ENCODE measurements around the gene MYO19. TPM values are rescaled to one million over a fixed set of nuclear protein-coding genes. Genes with fewer than 3 reads are reported as not detected.

Gene MYO19
- total and polyA plus RNA-seq, 9 of the 15 experiments (the other 6 are each of a cell fraction or from before 2014, with no cell fraction given) = 21.6 to 176 (median 129) TPM

- peaks cover 41% of the 10 kb centered on the region for H3K36me3 ChIP-seq (ENCODE audit: control insufficient read depth, insufficient read depth, low read length)
- no TSS peak for BruUV-seq (replicated peaks)
- H3K9me1 ChIP-seq (ENCODE audit: control insufficient read depth, insufficient read depth, low read length) = no peaks in the 10 kb centered on the region
- peaks cover 64% of the 10 kb centered on the region for H3K79me2 ChIP-seq (ENCODE audit: control insufficient read depth, insufficient read depth, low read length)
- H3K27ac ChIP-seq (ENCODE audit: extremely low read depth, low read depth, low read length) = no peak overlapping the region
- no peaks in the 10 kb centered on the region for H3K27me3 ChIP-seq (ENCODE audit: control insufficient read depth in 2 of 2, insufficient read depth in 2 of 2, low read length in 2 of 2)
- DNase-seq (ENCODE audit: extremely low read depth in 1 of 4, low spot score in 3 of 4) (no peak), FAIRE-seq (no peak), ATAC-seq (no peak)
- H4K20me1 ChIP-seq (replicated peaks; ENCODE audit: control insufficient read depth, insufficient read depth, low read length) = peaks cover 4% of the 10 kb centered on the region; the same call in 1 of the 2 replicates
- intact Hi-C loops (cut with micrococcal nuclease) = loop anchor here (10.0 kb wide), 1 partner anchor 182 kb away; no protein-coding TSS in a partner anchor
- CTCF ChIA-PET (ENCODE audit: low intra/inter-chr PET ratio) = no interaction called here
- peaks cover 10 to 25% of the 10 kb centered on the region in 2 experiments; a peak in 4 of 5 replicates for H3K4me1 ChIP-seq (replicated peaks in 1 of 2; ENCODE audit: control insufficient read depth in 2 of 2, insufficient read depth in 2 of 2, low read length in 2 of 2)
- no peak overlapping the region; the same call in 1 of the 2 replicates for H3K4me2 ChIP-seq (ENCODE audit: insufficient read depth, low read length)
- H3K4me3 ChIP-seq = no peak overlapping the region
- WGBS (ENCODE audit: insufficient coverage, low coverage, missing lambda C conversion rate) = 97% methylated on average over 13 of the region's 15 CpGs
- POLR2A ChIA-PET = interaction anchor here (0.6 to 1.7 kb wide), 3 partner anchors 11 to 579 kb away, joined by 3 to 7 read pairs (median 3); no protein-coding TSS in a partner anchor
- in situ Hi-C loops (cut with MboI) = no loop called here
- no peaks in the 10 kb centered on the region for H3K9me3 ChIP-seq (replicated peaks; ENCODE audit: control insufficient read depth, insufficient read depth, low read depth, low read length)
- no peak overlapping the region for H2AFZ ChIP-seq (ENCODE audit: low read depth, low read length)
- no peak overlapping the region for H3K9ac ChIP-seq (ENCODE audit: insufficient read depth in 1 of 2, low read depth in 2 of 2, low read length in 2 of 2)
- no peak for TF ChIP-seq ZNF280B (CRISPR knock-in tag; IDR thresholded peaks at IDR 0.05)
- no peak for TF ChIP-seq ZNF589 (CRISPR knock-in tag; IDR thresholded peaks at IDR 0.05; ENCODE audit: low read depth)
- TF ChIP-seq MGA (IDR thresholded peaks at IDR 0.05) = no peak
- no peak for TF ChIP-seq TRIM24 (IDR thresholded peaks at IDR 0.05)
- no peak for TF ChIP-seq CHAMP1 (IDR thresholded peaks at IDR 0.05)
- no peak for TF ChIP-seq LEF1 (IDR thresholded peaks at IDR 0.05)
These were observed 8.1 kb upstream of the MYO19 start for GRCh38 chr17:36542755-36543154.

All from K562 (cell line).